ENCODE data around the gene DNAH9. TPM values are rescaled to one million over a fixed set of nuclear protein-coding genes. Genes with fewer than 3 reads are reported as not detected.

Gene DNAH9
- total and polyA plus RNA-seq, 8 donors = 0.28 to 18.3 (median 0.42) TPM; not detected in 2

DNA sequence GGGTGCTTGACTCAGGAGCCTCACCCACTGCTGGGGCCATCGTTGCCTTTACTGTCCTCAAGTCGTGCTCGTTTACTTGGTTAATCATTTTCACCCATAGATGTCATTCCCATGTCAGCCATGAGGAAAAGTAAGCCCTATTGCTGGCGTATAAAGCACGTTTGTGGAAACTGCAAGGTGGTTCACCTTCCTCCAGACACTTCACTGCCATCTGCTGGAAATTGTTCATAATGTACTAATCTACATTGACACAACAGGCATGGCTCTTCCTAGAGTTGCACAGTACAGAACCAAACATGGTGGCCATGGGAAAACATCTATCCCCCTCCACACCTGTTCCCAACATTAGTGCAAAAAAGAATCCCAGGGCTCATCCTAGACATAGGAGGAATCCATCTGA lies 282.4 kb downstream of the DNAH9 start:
- no peak overlapping the region for H3K4me3 ChIP-seq
- no peak overlapping the region for H3K27ac ChIP-seq
- no peaks in the 10 kb centered on the region for H3K4me1 ChIP-seq
- DNase-seq = peak in 1 of 2 donors; percentile 69
- TF ChIP-seq POLR2AphosphoS5 (IDR thresholded peaks at IDR 0.05) = no peak
- no peaks in the 10 kb centered on the region for H3K27me3 ChIP-seq
- intact Hi-C loops (cut with DNase I; ENCODE audit: low total_unique reads) = no loop called here
- no peaks in the 10 kb centered on the region for H3K36me3 ChIP-seq
- 9 to 48% (median 24%) methylated on average over 5 of the region's 5 CpGs for WGBS, 5 donors
- H3K9me3 ChIP-seq = no peaks in the 10 kb centered on the region

GRCh38 chr17:11882716-11883115 lies 284.4 kb downstream of the DNAH9 start:
- intact Hi-C loops (cut with DNase I; ENCODE audit: low total_unique reads) = no loop called here
- TF ChIP-seq POLR2AphosphoS5 (IDR thresholded peaks at IDR 0.05) (no peak), POLR2A (IDR thresholded peaks at IDR 0.05) (no peak)
- TF ChIP-seq, protein P1, sequence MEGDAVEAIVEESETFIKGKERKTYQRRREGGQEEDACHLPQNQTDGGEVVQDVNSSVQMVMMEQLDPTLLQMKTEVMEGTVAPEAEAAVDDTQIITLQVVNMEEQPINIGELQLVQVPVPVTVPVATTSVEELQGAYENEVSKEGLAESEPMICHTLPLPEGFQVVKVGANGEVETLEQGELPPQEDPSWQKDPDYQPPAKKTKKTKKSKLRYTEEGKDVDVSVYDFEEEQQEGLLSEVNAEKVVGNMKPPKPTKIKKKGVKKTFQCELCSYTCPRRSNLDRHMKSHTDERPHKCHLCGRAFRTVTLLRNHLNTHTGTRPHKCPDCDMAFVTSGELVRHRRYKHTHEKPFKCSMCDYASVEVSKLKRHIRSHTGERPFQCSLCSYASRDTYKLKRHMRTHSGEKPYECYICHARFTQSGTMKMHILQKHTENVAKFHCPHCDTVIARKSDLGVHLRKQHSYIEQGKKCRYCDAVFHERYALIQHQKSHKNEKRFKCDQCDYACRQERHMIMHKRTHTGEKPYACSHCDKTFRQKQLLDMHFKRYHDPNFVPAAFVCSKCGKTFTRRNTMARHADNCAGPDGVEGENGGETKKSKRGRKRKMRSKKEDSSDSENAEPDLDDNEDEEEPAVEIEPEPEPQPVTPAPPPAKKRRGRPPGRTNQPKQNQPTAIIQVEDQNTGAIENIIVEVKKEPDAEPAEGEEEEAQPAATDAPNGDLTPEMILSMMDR (IDR thresholded peaks at IDR 0.05) = no peak
- WGBS, 5 donors = 33 to 53% (median 46%) methylated on average over 3 of the region's 3 CpGs
- Histone ChIP-seq H3K27me3 (no peaks in the 10 kb centered on the region), H3K36me3 (no peaks in the 10 kb centered on the region), H3K27ac (no peak overlapping the region), H3K4me1 (no peaks in the 10 kb centered on the region), H3K4me3 (no peak overlapping the region), H3K9me3 (no peaks in the 10 kb centered on the region)
- no peak for DNase-seq

- no peaks in the 10 kb centered on the region for H3K27me3 ChIP-seq
- TF ChIP-seq EP300 (IDR thresholded peaks at IDR 0.05) (no peak), POLR2AphosphoS5 (IDR thresholded peaks at IDR 0.05) (no peak), POLR2A (IDR thresholded peaks at IDR 0.05) (no peak)
- TF ChIP-seq, protein P1 (IDR thresholded peaks at IDR 0.05) = no peak
- intact Hi-C loops (cut with DNase I; ENCODE audit: low total_unique reads) = no loop called here
- H3K27ac ChIP-seq = no peak overlapping the region
- DNase-seq = no peak
- H3K4me1 ChIP-seq = no peaks in the 10 kb centered on the region
- no peaks in the 10 kb centered on the region for H3K36me3 ChIP-seq
- no peak overlapping the region for H3K4me3 ChIP-seq
- no peaks in the 10 kb centered on the region for H3K9me3 ChIP-seq
- 68 to 83% (median 80%) methylated on average over 2 of the region's 2 CpGs for WGBS, 5 donors
Measured at GRCh38 chr17:11885051-11885450, 286.8 kb downstream of the DNAH9 start.

DNA sequence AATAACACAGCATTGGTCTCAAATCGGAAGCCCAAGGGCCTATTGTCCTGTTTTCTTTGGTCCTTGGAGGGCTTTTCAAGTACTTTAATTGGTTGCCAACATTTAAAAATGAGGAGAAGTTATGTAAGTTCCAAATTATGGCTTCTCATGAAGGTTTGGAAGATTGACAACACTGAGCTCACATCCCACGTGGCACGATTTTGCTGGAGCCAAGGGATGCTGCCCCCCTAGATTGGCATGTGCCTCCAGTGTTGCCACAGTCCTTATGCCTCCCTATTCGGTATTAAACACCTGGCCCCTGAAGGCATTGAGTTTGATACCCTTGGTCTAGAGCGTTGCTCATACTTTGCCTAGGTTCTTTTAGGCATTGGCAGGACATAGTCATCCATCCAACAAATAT lies 291.0 kb downstream of the DNAH9 start:
- no peak for TF ChIP-seq POLR2AphosphoS5 (IDR thresholded peaks at IDR 0.05)
- no peak for TF ChIP-seq EP300 (IDR thresholded peaks at IDR 0.05)
- TF ChIP-seq, protein P1 (IDR thresholded peaks at IDR 0.05) = no peak
- TF ChIP-seq POLR2A (IDR thresholded peaks at IDR 0.05) = no peak
- 84 to 90% (median 85%) methylated on average over 5 of the region's 5 CpGs for WGBS, 5 donors

GRCh38 chr17:11893862-11894261 lies 295.6 kb downstream of the DNAH9 start:
- no peak overlapping the region for H3K4me3 ChIP-seq
- H3K27me3 ChIP-seq = no peaks in the 10 kb centered on the region
- H3K9me3 ChIP-seq = no peaks in the 10 kb centered on the region
- intact Hi-C loops (cut with DNase I; ENCODE audit: low total_unique reads) = no loop called here
- TF ChIP-seq, protein P1 (IDR thresholded peaks at IDR 0.05) = no peak
- no peak for TF ChIP-seq POLR2A (IDR thresholded peaks at IDR 0.05)
- TF ChIP-seq POLR2AphosphoS5 (IDR thresholded peaks at IDR 0.05) = no peak
- no peak for TF ChIP-seq EP300 (IDR thresholded peaks at IDR 0.05)
- H3K4me1 ChIP-seq = no peaks in the 10 kb centered on the region
- WGBS, 5 donors = 84 to 93% (median 91%) methylated on average over 4 of the region's 4 CpGs
- H3K27ac ChIP-seq = no peak overlapping the region
- DNase-seq = no peak
- no peaks in the 10 kb centered on the region for H3K36me3 ChIP-seq

More for the DNA sequence above, 291.0 kb downstream of the DNAH9 start:
- no peaks in the 10 kb centered on the region for H3K4me1 ChIP-seq
- intact Hi-C loops (cut with DNase I; ENCODE audit: low total_unique reads) = no loop called here
- no peaks in the 10 kb centered on the region for H3K36me3 ChIP-seq
- no peak overlapping the region for H3K4me3 ChIP-seq
- no peak overlapping the region for H3K27ac ChIP-seq
- H3K9me3 ChIP-seq = no peaks in the 10 kb centered on the region
- DNase-seq = no peak
- no peaks in the 10 kb centered on the region for H3K27me3 ChIP-seq
